Measurements from ENCODE around the gene HMGCR.
"Not testable (repeated sequence)": the region's sequence is repeated elsewhere in the genome, so short reads cannot be mapped to it uniquely, and the experiment has no call there.

DNA sequence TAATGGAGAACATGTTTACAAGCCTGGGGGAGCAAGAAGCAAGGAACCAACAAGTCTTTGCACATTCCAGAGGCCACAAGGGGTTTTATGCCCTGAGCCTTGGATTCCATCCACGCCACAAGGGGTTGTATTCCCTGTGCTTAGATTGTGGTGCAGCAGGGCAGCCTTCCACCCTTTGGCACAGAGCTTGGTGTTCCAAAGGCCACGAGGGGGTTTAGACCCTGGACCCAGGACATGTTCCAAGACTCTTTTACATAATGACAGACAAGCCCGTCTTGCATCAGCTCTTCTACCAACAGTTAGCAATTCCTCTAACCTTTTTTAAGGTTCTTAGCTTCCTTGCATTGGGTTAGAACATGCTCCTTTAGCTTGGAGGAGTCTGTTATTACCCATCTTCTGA is 45.2 kb upstream of the HMGCR start:
- TF ChIP-seq ZFP36 (IDR thresholded peaks at IDR 0.05; ENCODE audit: borderline replicate concordance, partially characterized antibody); SREBF2 (IDR thresholded peaks at IDR 0.05); POLR2A (IDR thresholded peaks at IDR 0.05; ENCODE audit: low read length); MAFK (IDR thresholded peaks at IDR 0.05; ENCODE audit: partially characterized antibody); CBX2 (IDR thresholded peaks at IDR 0.05; ENCODE audit: borderline replicate concordance, low read depth); NPAS2 (CRISPR knock-in tag; IDR thresholded peaks at IDR 0.05; ENCODE audit: borderline replicate concordance); RFX5 (IDR thresholded peaks at IDR 0.05); NR3C1 (IDR thresholded peaks at IDR 0.05); BHLHE40 (IDR thresholded peaks at IDR 0.05; ENCODE audit: low read depth, low read length); HOXA7 (CRISPR knock-in tag; IDR thresholded peaks at IDR 0.05): not testable (repeated sequence)
- TF ChIP-seq, protein P1, sequence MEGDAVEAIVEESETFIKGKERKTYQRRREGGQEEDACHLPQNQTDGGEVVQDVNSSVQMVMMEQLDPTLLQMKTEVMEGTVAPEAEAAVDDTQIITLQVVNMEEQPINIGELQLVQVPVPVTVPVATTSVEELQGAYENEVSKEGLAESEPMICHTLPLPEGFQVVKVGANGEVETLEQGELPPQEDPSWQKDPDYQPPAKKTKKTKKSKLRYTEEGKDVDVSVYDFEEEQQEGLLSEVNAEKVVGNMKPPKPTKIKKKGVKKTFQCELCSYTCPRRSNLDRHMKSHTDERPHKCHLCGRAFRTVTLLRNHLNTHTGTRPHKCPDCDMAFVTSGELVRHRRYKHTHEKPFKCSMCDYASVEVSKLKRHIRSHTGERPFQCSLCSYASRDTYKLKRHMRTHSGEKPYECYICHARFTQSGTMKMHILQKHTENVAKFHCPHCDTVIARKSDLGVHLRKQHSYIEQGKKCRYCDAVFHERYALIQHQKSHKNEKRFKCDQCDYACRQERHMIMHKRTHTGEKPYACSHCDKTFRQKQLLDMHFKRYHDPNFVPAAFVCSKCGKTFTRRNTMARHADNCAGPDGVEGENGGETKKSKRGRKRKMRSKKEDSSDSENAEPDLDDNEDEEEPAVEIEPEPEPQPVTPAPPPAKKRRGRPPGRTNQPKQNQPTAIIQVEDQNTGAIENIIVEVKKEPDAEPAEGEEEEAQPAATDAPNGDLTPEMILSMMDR (IDR thresholded peaks at IDR 0.05) = not testable (repeated sequence)

Data from A549 (cell line).